WTC11 (cell line): Measurements from ENCODE around the gene LONP2. TPM values are rescaled to one million over a fixed set of nuclear protein-coding genes. Genes with fewer than 3 reads are reported as not detected.
"Not testable (repeated sequence)": the region's sequence is repeated elsewhere in the genome, so short reads cannot be mapped to it uniquely, and the experiment has no call there.

Experiments used
- ATAC-seq: fragments of 200-7000 bp; cut with Tn5 transposase; 2 replicates; pipeline ENCODE4 v1.10.0; 2021; ENCODE audit warnings: mild to moderate bottlenecking, moderate library complexity
- CTCF ChIA-PET: fragments of 300-600 bp; sonication (Branson Sonifier 250); formaldehyde crosslinking; loops from one replicate; lab custom pipeline; 2021; ENCODE audit warnings: antibody characterized with exemption; lab: Charles Lee
- POLR2A ChIA-PET: fragments of 350-600 bp; sonication (Branson Sonifier 250); formaldehyde crosslinking; loops from one replicate; lab custom pipeline; 2021; ENCODE audit warnings: antibody characterized with exemption; lab: Charles Lee
- DNase-seq: peaks from one replicate; pipeline ENCODE4 v3.0.0; 2021; ENCODE audit warnings: low spot score
- H3K27ac Mint-ChIP-seq: 2 replicates; pipeline ENCODE4 v1.8.0; 2021; ENCODE audit warnings: mixed read lengths
- H3K27me3 Mint-ChIP-seq: 2 replicates; pipeline ENCODE4 v1.8.0; 2021; ENCODE audit warnings: low read depth, mild to moderate bottlenecking, moderate library complexity, mixed read lengths
- H3K36me3 Mint-ChIP-seq: 2 replicates; pipeline ENCODE4 v1.8.0; 2021; ENCODE audit warnings: mixed read lengths
- H3K4me1 Mint-ChIP-seq: 2 replicates; pipeline ENCODE4 v1.8.0; 2022; ENCODE audit warnings: mixed read lengths
- H3K4me3 Mint-ChIP-seq: 2 replicates; pipeline ENCODE4 v1.8.0; 2021; ENCODE audit warnings: mild to moderate bottlenecking, moderate library complexity, mixed read lengths
- H3K9me3 Mint-ChIP-seq: 2 replicates; pipeline ENCODE4 v1.8.0; 2021; ENCODE audit warnings: mixed read lengths
- GRHL2 ChIP-seq: fragments of 250-450 bp; sonication (Bioruptor Pico); IDR thresholded peaks from 2 replicates; pipeline ENCODE4 v1.8.0; 2022; ENCODE audit warnings: mild to moderate bottlenecking, moderate library complexity; ENCODE audit not compliant: insufficient replicate concordance, severe bottlenecking
- HMGA2 ChIP-seq: fragments of 250-450 bp; sonication (Bioruptor Pico); IDR thresholded peaks from 2 replicates; pipeline ENCODE4 v1.4.0; 2021; ENCODE audit warnings: mild to moderate bottlenecking, moderate library complexity
- MYBL2 ChIP-seq: sonication (generic); formaldehyde crosslinking; IDR thresholded peaks from 2 replicates; pipeline ENCODE4 v1.8.1; 2023; ENCODE audit warnings: mild to moderate bottlenecking, moderate library complexity, missing genetic modification reagents
- NFE2L1 ChIP-seq: sonication (generic); formaldehyde crosslinking; IDR thresholded peaks from 2 replicates; pipeline ENCODE4 v1.8.1; 2023; ENCODE audit warnings: missing genetic modification reagents
- SOX15 ChIP-seq: fragments of 250-450 bp; sonication (Bioruptor Pico); IDR thresholded peaks from 2 replicates; pipeline ENCODE4 v1.9.0; 2021; ENCODE audit warnings: mild to moderate bottlenecking
- ZNF423 ChIP-seq: fragments of 250-450 bp; sonication (Bioruptor Pico); IDR thresholded peaks from 2 replicates; pipeline ENCODE4 v2.1.2; 2022; ENCODE audit warnings: mild to moderate bottlenecking, moderate library complexity
- total RNA-seq: library from RNA; stranded (reverse); gene quantifications from 3 replicates; pipeline ENCODE4 v1.2.3, GENCODE V29; 2021
- TF ChIP-seq, protein P1 (sequence below): fragments of 250-450 bp; sonication (Bioruptor Pico); IDR thresholded peaks from 2 replicates; pipeline ENCODE4 v1.9.0; 2021; ENCODE audit warnings: mild to moderate bottlenecking, borderline replicate concordance
- TF ChIP-seq, protein P2 (sequence below): fragments of 250-450 bp; sonication (Bioruptor Pico); IDR thresholded peaks from 2 replicates; pipeline ENCODE4 v1.9.0; 2021; ENCODE audit warnings: moderate library complexity, mild to moderate bottlenecking, inconsistent platforms, borderline replicate concordance
- TF ChIP-seq, protein P3 (sequence below): sonication (generic); formaldehyde crosslinking; conservative IDR thresholded peaks from 2 replicates; pipeline ENCODE4 v1.8.1; 2022; ENCODE audit warnings: mild to moderate bottlenecking, missing genetic modification reagents
- TF ChIP-seq, protein P4 (sequence below): sonication (generic); formaldehyde crosslinking; IDR thresholded peaks from 2 replicates; pipeline ENCODE4 v1.8.1; 2022; ENCODE audit warnings: missing genetic modification reagents, borderline replicate concordance
- TF ChIP-seq, protein P5 (sequence below): fragments of 250-450 bp; sonication (Bioruptor Pico); IDR thresholded peaks from 2 replicates; pipeline ENCODE4 v1.9.0; 2021; ENCODE audit warnings: mild to moderate bottlenecking
- TF ChIP-seq, protein P6 (sequence below): sonication (generic); formaldehyde crosslinking; IDR thresholded peaks from 2 replicates; pipeline ENCODE4 v1.8.0; 2022; ENCODE audit warnings: mild to moderate bottlenecking, missing genetic modification reagents

The LONP2 gene
- total RNA-seq, 1 experiment from 2014 or later, result 28.4 TPM

DNA sequence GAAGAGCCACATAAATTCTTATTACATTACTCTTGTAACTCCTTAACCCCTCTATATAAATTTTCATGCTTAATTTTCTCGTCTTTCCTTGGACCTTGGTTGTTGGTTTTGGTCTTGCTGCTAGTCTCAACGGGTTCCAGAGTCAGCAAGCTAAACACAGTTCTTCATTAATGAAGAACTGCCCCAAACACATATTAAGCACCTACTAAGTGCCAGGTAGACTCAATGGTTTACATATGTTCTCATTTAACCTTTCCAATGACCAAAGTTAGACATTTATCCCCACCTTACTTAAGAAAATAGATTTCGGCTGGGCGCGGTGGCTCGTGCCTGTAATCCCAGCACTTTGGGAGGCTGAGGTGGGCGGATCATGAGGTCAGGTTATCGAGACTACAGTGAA, 126.1 kb downstream of the LONP2 start:
- POLR2A ChIA-PET, result interaction anchor here (0.7 to 1.5 kb wide), 4 partner anchors 14 to 253 kb away, joined by 3 to 6 read pairs (median 4); no protein-coding TSS in a partner anchor
- DNase-seq (no peak), ATAC-seq (no peak)
- H3K4me3 Mint-ChIP-seq, result no peak overlapping the region
- H3K4me1 Mint-ChIP-seq, result peaks cover 34% of the 10 kb centered on the region
- TF ChIP-seq ZNF423 (CRISPR knock-in tag) (no peak), NFE2L1 (no peak), SOX15 (CRISPR knock-in tag) (no peak), HMGA2 (no peak), GRHL2 (no peak), MYBL2 (CRISPR knock-in tag) (no peak)
- TF ChIP-seq, protein P1, sequence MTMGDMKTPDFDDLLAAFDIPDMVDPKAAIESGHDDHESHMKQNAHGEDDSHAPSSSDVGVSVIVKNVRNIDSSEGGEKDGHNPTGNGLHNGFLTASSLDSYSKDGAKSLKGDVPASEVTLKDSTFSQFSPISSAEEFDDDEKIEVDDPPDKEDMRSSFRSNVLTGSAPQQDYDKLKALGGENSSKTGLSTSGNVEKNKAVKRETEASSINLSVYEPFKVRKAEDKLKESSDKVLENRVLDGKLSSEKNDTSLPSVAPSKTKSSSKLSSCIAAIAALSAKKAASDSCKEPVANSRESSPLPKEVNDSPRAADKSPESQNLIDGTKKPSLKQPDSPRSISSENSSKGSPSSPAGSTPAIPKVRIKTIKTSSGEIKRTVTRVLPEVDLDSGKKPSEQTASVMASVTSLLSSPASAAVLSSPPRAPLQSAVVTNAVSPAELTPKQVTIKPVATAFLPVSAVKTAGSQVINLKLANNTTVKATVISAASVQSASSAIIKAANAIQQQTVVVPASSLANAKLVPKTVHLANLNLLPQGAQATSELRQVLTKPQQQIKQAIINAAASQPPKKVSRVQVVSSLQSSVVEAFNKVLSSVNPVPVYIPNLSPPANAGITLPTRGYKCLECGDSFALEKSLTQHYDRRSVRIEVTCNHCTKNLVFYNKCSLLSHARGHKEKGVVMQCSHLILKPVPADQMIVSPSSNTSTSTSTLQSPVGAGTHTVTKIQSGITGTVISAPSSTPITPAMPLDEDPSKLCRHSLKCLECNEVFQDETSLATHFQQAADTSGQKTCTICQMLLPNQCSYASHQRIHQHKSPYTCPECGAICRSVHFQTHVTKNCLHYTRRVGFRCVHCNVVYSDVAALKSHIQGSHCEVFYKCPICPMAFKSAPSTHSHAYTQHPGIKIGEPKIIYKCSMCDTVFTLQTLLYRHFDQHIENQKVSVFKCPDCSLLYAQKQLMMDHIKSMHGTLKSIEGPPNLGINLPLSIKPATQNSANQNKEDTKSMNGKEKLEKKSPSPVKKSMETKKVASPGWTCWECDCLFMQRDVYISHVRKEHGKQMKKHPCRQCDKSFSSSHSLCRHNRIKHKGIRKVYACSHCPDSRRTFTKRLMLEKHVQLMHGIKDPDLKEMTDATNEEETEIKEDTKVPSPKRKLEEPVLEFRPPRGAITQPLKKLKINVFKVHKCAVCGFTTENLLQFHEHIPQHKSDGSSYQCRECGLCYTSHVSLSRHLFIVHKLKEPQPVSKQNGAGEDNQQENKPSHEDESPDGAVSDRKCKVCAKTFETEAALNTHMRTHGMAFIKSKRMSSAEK (CRISPR knock-in tag), result no peak
- TF ChIP-seq, protein P2, sequence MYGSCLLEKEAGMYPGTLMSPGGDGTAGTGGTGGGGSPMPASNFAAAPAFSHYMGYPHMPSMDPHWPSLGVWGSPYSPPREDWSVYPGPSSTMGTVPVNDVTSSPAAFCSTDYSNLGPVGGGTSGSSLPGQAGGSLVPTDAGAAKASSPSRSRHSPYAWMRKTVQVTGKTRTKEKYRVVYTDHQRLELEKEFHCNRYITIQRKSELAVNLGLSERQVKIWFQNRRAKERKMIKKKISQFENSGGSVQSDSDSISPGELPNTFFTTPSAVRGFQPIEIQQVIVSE (CRISPR knock-in tag), result no peak
- TF ChIP-seq, protein P3, sequence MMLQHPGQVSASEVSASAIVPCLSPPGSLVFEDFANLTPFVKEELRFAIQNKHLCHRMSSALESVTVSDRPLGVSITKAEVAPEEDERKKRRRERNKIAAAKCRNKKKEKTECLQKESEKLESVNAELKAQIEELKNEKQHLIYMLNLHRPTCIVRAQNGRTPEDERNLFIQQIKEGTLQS (CRISPR knock-in tag), result no peak
- TF ChIP-seq, protein P4, sequence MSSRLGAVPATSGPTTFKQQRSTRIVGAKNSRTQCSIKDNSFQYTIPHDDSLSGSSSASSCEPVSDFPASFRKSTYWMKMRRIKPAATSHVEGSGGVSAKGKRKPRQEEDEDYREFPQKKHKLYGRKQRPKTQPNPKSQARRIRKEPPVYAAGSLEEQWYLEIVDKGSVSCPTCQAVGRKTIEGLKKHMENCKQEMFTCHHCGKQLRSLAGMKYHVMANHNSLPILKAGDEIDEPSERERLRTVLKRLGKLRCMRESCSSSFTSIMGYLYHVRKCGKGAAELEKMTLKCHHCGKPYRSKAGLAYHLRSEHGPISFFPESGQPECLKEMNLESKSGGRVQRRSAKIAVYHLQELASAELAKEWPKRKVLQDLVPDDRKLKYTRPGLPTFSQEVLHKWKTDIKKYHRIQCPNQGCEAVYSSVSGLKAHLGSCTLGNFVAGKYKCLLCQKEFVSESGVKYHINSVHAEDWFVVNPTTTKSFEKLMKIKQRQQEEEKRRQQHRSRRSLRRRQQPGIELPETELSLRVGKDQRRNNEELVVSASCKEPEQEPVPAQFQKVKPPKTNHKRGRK (CRISPR knock-in tag), result no peak
- TF ChIP-seq, protein P5, sequence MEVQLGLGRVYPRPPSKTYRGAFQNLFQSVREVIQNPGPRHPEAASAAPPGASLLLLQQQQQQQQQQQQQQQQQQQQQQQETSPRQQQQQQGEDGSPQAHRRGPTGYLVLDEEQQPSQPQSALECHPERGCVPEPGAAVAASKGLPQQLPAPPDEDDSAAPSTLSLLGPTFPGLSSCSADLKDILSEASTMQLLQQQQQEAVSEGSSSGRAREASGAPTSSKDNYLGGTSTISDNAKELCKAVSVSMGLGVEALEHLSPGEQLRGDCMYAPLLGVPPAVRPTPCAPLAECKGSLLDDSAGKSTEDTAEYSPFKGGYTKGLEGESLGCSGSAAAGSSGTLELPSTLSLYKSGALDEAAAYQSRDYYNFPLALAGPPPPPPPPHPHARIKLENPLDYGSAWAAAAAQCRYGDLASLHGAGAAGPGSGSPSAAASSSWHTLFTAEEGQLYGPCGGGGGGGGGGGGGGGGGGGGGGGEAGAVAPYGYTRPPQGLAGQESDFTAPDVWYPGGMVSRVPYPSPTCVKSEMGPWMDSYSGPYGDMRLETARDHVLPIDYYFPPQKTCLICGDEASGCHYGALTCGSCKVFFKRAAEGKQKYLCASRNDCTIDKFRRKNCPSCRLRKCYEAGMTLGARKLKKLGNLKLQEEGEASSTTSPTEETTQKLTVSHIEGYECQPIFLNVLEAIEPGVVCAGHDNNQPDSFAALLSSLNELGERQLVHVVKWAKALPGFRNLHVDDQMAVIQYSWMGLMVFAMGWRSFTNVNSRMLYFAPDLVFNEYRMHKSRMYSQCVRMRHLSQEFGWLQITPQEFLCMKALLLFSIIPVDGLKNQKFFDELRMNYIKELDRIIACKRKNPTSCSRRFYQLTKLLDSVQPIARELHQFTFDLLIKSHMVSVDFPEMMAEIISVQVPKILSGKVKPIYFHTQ, result no peak
- TF ChIP-seq, protein P6, sequence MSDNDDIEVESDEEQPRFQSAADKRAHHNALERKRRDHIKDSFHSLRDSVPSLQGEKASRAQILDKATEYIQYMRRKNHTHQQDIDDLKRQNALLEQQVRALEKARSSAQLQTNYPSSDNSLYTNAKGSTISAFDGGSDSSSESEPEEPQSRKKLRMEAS (CRISPR knock-in tag), result no peak
- CTCF ChIA-PET, result interaction anchor here (1.0 to 1.4 kb wide), 3 partner anchors 14 to 260 kb away, joined by 3 to 4 read pairs (median 4); no protein-coding TSS in a partner anchor
- H3K9me3 Mint-ChIP-seq, result no peaks in the 10 kb centered on the region
- H3K27ac Mint-ChIP-seq, result no peak overlapping the region
- H3K27me3 Mint-ChIP-seq, result no peaks in the 10 kb centered on the region
- no peaks in the 10 kb centered on the region for H3K36me3 Mint-ChIP-seq

DNA sequence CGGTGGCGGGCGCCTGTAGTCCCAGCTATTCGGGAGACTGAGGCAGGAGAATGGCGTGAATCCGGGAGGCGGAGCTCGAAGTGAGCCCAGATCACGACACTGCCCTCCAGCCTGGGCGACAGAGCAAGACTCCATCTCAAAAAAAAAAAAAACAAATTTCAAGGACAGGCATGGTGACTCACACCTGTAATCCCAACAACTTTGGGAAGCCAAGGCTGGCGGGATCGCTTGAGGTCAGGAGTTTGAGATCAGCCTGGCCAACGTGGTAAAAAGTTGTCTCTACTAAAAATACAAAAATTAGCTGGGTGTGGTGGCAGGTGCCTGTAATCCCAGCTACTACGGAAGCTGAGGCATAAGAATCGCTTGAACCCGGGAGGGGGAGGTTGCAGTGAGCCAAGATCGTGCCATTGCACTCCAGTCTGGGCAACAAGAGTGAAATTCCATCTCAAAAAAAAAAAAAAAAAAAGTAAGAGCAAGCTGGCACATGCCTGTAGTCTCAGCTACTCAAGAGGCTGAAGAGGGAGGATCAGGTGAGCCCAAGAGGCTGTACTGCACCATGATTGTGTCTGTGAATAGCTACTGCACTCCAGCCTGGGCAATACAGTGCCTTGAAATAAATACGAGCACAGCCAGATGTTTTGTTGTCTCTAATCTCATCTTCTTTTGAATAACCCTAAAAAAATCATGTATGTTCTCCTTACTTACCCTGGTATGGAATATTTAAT, 126.7 kb downstream of the LONP2 start:
- CTCF ChIA-PET, result interaction anchor here (0.9 to 1.0 kb wide), 2 partner anchors 17 to 252 kb away, joined by 3 to 4 read pairs; no protein-coding TSS in a partner anchor
- not testable (repeated sequence) for H3K36me3 Mint-ChIP-seq, ATAC-seq, DNase-seq, H3K27me3 Mint-ChIP-seq, H3K4me3 Mint-ChIP-seq, H3K9me3 Mint-ChIP-seq
- POLR2A ChIA-PET, result interaction anchor here (0.7 to 1.5 kb wide), 2 partner anchors 56 to 252 kb away, joined by 4 to 6 read pairs; no protein-coding TSS in a partner anchor
- Mint-ChIP-seq H3K4me1 (peaks cover 30% of the 10 kb centered on the region), H3K27ac (0 out of 2 replicates have a peak overlapping the region, but pooled peaks have one; percentile 15)
